IPS-15b (cell line): Measurements from ENCODE around the gene CEBPE.

Source experiments
- H3K27me3 ChIP-seq: one replicate; pipeline ENCODE4 v1.6.1; 2013; ENCODE audit warnings: low read length; ENCODE audit not compliant: control insufficient read depth, insufficient read depth
- H3K36me3 ChIP-seq: one replicate; pipeline ENCODE4 v1.6.1; 2013; ENCODE audit warnings: low read length; ENCODE audit not compliant: control insufficient read depth, insufficient read depth
- H3K4me1 ChIP-seq: one replicate; pipeline ENCODE4 v1.6.1; 2013; ENCODE audit warnings: mild to moderate bottlenecking, low read length; ENCODE audit not compliant: control insufficient read depth, insufficient read depth
- H3K4me3 ChIP-seq: one replicate; pipeline ENCODE4 v1.5.1; 2013; ENCODE audit warnings: low read depth, low read length
- H3K9ac ChIP-seq: one replicate; pipeline ENCODE4 v1.6.1; 2013; ENCODE audit warnings: low read depth, mild to moderate bottlenecking, low read length
- H3K9me3 ChIP-seq: one replicate; pipeline ENCODE4 v1.6.1; 2013; ENCODE audit warnings: mild to moderate bottlenecking, low read length; ENCODE audit not compliant: control insufficient read depth, insufficient read depth

Gene CEBPE

GRCh38 chr14:23141706-23142444 lies 22.8 kb upstream of the CEBPE start:
- Histone ChIP-seq H3K27me3 (no peaks in the 10 kb centered on the region), H3K9me3 (no peaks in the 10 kb centered on the region), H3K4me1 (no peaks in the 10 kb centered on the region), H3K4me3 (no peak overlapping the region), H3K36me3 (peaks cover 42% of the 10 kb centered on the region), H3K9ac (no peak overlapping the region)

DNA sequence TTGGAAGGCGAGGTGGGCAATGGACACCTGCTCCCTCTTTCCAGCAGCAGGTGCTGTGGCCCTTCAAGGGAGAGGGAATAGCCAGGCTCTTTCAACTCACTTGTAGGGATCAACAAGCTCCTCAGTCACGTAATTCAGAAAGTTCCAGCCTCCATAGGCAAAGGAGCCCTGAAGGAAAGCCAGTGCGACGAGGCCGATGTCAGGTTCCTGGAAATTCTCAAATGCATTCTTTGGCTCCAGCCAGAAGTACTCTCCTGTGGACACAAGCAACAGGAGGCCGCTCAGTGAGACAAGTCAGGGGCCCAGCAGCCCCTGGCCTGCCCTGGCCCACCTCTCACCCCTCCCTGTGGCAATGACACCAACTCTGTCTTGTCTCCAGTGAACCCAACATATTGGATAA lies 21.3 kb upstream of the CEBPE start:
- Histone ChIP-seq H3K4me1 (no peaks in the 10 kb centered on the region), H3K4me3 (no peak overlapping the region), H3K9me3 (no peaks in the 10 kb centered on the region), H3K27me3 (no peaks in the 10 kb centered on the region), H3K36me3 (peaks cover 48% of the 10 kb centered on the region), H3K9ac (no peak overlapping the region)

DNA sequence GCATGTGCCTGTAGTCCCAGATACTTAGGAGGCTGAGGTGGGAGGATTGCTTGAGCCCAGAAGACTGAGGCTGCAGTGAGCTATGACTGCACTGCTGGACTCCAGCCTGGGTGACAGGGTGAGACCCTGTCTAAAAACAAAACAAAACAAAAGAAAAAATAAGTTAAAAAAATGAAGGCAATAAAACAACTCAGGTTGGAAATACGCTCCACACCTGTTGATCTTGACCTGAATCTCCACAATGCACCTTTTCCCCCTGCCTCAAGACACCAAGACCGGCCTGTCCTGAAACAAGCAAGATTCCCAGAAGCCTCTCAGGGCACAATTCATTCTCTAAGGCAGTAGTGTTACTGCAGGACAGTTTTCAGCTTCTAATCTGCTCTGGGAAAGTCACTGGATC lies 20.8 kb upstream of the CEBPE start:
- Histone ChIP-seq H3K4me3 (no peak overlapping the region), H3K27me3 (no peaks in the 10 kb centered on the region), H3K4me1 (no peaks in the 10 kb centered on the region), H3K9me3 (no peaks in the 10 kb centered on the region), H3K36me3 (peaks cover 48% of the 10 kb centered on the region), H3K9ac (no peak overlapping the region)

GRCh38 chr14:23137813-23138535 lies 18.9 kb upstream of the CEBPE start:
- no peaks in the 10 kb centered on the region for H3K9me3 ChIP-seq
- peaks cover 44% of the 10 kb centered on the region for H3K36me3 ChIP-seq
- no peaks in the 10 kb centered on the region for H3K27me3 ChIP-seq
- H3K4me3 ChIP-seq, result no peak overlapping the region
- H3K4me1 ChIP-seq, result no peaks in the 10 kb centered on the region
- H3K9ac ChIP-seq, result no peak overlapping the region

GRCh38 chr14:23137192-23137812 lies 18.2 kb upstream of the CEBPE start:
- H3K9me3 ChIP-seq, result no peaks in the 10 kb centered on the region
- H3K4me3 ChIP-seq, result no peak overlapping the region
- H3K4me1 ChIP-seq, result no peaks in the 10 kb centered on the region
- no peaks in the 10 kb centered on the region for H3K27me3 ChIP-seq
- H3K9ac ChIP-seq, result no peak overlapping the region
- H3K36me3 ChIP-seq, result peaks cover 40% of the 10 kb centered on the region

DNA sequence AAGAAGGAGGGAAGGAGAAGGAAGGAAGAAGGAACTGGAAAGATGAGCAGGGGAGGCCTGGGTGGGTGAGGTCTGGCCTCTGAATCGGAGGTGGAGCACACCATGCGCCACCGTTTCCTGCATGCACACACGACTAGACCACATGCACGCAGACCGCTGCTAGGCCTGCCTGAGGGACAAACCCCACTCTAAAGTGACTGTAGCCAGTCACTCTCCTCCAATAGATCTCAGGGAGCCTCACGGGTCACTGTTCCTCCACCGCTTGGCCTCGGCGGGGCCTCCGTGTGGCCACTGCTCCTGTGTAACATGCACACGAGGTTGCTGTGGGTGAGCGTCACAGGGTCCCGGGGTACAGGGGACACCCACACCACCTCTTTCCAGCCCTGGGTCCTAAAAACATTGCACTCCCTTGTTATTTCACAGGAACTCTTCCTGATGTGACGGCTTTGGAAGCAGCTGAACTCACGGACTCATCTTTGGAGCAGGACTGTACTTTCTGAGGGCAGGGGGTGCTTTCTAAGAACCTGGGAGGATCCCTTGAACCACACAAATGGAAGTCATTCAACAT lies 17.6 kb upstream of the CEBPE start:
- H3K36me3 ChIP-seq, result peaks cover 41% of the 10 kb centered on the region
- H3K9me3 ChIP-seq, result no peaks in the 10 kb centered on the region
- H3K9ac ChIP-seq, result no peak overlapping the region
- H3K4me3 ChIP-seq, result no peak overlapping the region
- no peaks in the 10 kb centered on the region for H3K27me3 ChIP-seq
- no peaks in the 10 kb centered on the region for H3K4me1 ChIP-seq

DNA sequence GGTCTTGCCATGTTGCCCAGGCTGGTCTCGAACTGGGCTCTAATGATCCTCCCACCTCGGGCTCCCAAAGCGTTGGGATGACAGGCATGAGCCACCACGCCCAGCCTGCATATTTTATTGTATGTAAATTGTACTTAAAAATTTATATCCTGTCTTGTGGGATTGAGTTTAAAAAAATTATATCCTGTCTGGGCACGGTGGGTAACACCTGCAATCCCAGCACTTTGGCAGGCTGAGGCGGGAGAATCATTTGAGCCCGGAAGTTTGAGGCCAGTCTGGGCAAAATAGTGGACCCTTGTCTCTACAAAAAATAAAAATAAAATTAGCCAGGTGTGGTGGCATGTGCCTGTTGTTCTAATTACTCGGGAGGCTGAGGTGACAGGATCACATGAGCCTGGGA lies 13.9 kb upstream of the CEBPE start:
- Histone ChIP-seq H3K4me3 (no peak overlapping the region), H3K36me3 (peaks cover 38% of the 10 kb centered on the region)

DNA sequence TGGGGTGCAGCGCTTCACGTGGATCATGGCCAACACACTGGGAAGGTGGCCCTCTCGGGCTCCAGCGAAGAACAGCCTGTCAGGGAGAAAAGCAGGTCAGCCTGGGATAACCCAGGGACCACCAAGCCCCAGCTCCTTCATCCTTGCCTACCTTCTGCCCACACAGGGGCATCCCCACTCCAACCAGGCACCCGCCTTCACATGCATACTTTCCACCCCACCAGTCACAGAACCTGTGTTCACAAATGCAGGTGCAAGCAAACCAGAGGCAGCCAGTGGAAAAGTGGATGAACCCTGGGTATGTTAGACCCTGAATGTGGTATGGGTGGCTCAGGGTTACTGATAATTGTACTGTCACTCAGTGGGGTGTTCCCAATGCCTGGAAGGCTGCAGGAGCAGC lies 12.4 kb upstream of the CEBPE start:
- no peaks in the 10 kb centered on the region for H3K27me3 ChIP-seq
- H3K4me3 ChIP-seq, result no peak overlapping the region
- H3K36me3 ChIP-seq, result peaks cover 32% of the 10 kb centered on the region
- H3K9me3 ChIP-seq, result no peaks in the 10 kb centered on the region
- no peak overlapping the region for H3K9ac ChIP-seq
- H3K4me1 ChIP-seq, result no peaks in the 10 kb centered on the region

More for the DNA sequence above, 13.9 kb upstream of the CEBPE start:
- no peaks in the 10 kb centered on the region for H3K27me3 ChIP-seq
- H3K4me1 ChIP-seq, result no peaks in the 10 kb centered on the region
- H3K9ac ChIP-seq, result no peak overlapping the region
- no peaks in the 10 kb centered on the region for H3K9me3 ChIP-seq

GRCh38 chr14:23130871-23131270 lies 11.8 kb upstream of the CEBPE start:
- H3K36me3 ChIP-seq, result peaks cover 30% of the 10 kb centered on the region

DNA sequence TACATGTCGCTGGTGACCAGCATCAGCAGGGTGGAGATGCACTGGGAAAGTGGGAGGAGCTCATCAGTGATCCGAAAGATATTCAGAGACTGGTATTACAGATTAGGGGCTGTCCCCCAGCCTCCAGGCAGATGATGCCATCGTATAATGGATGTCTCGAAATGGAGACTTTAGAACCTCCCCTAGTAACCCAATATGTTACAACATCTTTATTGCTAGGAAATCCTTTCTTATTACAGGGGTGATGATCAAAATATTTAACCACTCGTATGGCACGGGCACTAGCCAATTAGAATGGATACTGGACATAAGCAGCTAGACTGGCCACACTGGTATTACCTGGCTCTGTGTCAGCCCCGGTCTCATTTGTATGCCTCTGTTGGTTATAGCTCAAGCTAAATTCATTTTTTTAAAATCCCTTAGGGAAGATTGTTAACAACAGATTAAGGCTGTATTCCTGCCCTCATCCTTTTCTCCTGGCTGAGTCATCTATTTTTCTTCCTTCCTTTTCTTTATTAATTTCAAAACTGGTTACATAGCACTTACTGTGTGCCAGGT lies 10.8 kb upstream of the CEBPE start:
- Histone ChIP-seq H3K36me3 (peaks cover 30% of the 10 kb centered on the region), H3K27me3 (no peaks in the 10 kb centered on the region), H3K9ac (no peak overlapping the region), H3K4me1 (peaks cover 2% of the 10 kb centered on the region), H3K9me3 (no peaks in the 10 kb centered on the region), H3K4me3 (no peak overlapping the region)

More at GRCh38 chr14:23130871-23131270, 11.8 kb upstream of the CEBPE start:
- Histone ChIP-seq H3K9me3 (no peaks in the 10 kb centered on the region), H3K27me3 (no peaks in the 10 kb centered on the region), H3K4me3 (no peak overlapping the region), H3K4me1 (peaks cover 2% of the 10 kb centered on the region), H3K9ac (no peak overlapping the region)

GRCh38 chr14:23128969-23129758 lies 10.1 kb upstream of the CEBPE start:
- H3K36me3 ChIP-seq, result peaks cover 30% of the 10 kb centered on the region
- peaks cover 2% of the 10 kb centered on the region for H3K4me1 ChIP-seq
- no peak overlapping the region for H3K9ac ChIP-seq
- H3K4me3 ChIP-seq, result no peak overlapping the region
- no peaks in the 10 kb centered on the region for H3K27me3 ChIP-seq
- no peaks in the 10 kb centered on the region for H3K9me3 ChIP-seq
